ENCODE data around the gene RFX5. TPM values are rescaled to one million over a fixed set of nuclear protein-coding genes. Genes with fewer than 3 reads are reported as not detected.

The RFX5 gene
- total RNA-seq, 4 donors from 2014 or later, result 36.0 to 69.9 (median 58.4) TPM

- no peak for DNase-seq
Measured at GRCh38 chr1:151309811-151310323, 37.2 kb downstream of the RFX5 start.

GRCh38 chr1:151294742-151295462 lies 52.1 kb downstream of the RFX5 start:
- peaks cover 86 to 94% of the 10 kb centered on the region in 2 donors for H3K36me3 ChIP-seq
- peaks cover 0 to 3% of the 10 kb centered on the region in 2 donors for H3K4me1 ChIP-seq
- no peak for DNase-seq
- H3K4me3 ChIP-seq (replicated peaks in 1 of 3), result no peak overlapping the region
- H3K9me3 ChIP-seq, result no peaks in the 10 kb centered on the region
- no peaks in the 10 kb centered on the region for H3K27me3 ChIP-seq
- intact Hi-C loops (cut with DNase I), result no loop called here
- WGBS, 2 donors, result 86 to 91% methylated on average over 2 of the region's 2 CpGs
- no peak for TF ChIP-seq POLR2A (IDR thresholded peaks at IDR 0.05)
- TF ChIP-seq CTCF (IDR thresholded peaks at IDR 0.05), result no peak
- H3K27ac ChIP-seq, result no peak overlapping the region

More at GRCh38 chr1:151309811-151310323, 37.2 kb downstream of the RFX5 start:
- Histone ChIP-seq H3K4me1 (peaks cover 15 to 28% of the 10 kb centered on the region in 2 donors), H3K27me3 (no peaks in the 10 kb centered on the region), H3K4me3 (replicated peaks in 1 of 3) (no peak overlapping the region), H3K36me3 (peaks cover 38 to 54% of the 10 kb centered on the region in 2 donors), H3K27ac (peak overlapping the region in 2 of 3 donors; percentile 26 to 59), H3K9me3 (no peaks in the 10 kb centered on the region)
- TF ChIP-seq CTCF (IDR thresholded peaks at IDR 0.05) (no peak), POLR2A (IDR thresholded peaks at IDR 0.05) (no peak)
- intact Hi-C loops (cut with DNase I), result no loop called here
- 71 to 77% methylated on average over 7 of the region's 7 CpGs for whole genome bisulfite sequencing, 2 donors

- no peak for DNase-seq
- H3K27me3 ChIP-seq, result no peaks in the 10 kb centered on the region
- intact Hi-C loops (cut with DNase I), result no loop called here
- no peaks in the 10 kb centered on the region for H3K9me3 ChIP-seq
- WGBS, 2 donors, result 80 to 81% methylated on average over 6 of the region's 6 CpGs
- no peak overlapping the region for H3K27ac ChIP-seq
- H3K4me3 ChIP-seq (replicated peaks in 1 of 3), result no peak overlapping the region
- peaks cover 0 to 3% of the 10 kb centered on the region in 2 donors for H3K4me1 ChIP-seq
- TF ChIP-seq POLR2A (IDR thresholded peaks at IDR 0.05) (no peak), CTCF (IDR thresholded peaks at IDR 0.05) (no peak)
- peaks cover 86 to 94% of the 10 kb centered on the region in 2 donors for H3K36me3 ChIP-seq
Measured at GRCh38 chr1:151293093-151293492, 54.0 kb downstream of the RFX5 start.

GRCh38 chr1:151292207-151293030 lies 54.6 kb downstream of the RFX5 start:
- Histone ChIP-seq H3K36me3 (peaks cover 85 to 94% of the 10 kb centered on the region in 2 donors), H3K27ac (peak overlapping the region in 1 of 3 donors; percentile 43), H3K4me3 (replicated peaks in 1 of 3) (no peak overlapping the region), H3K4me1 (peaks cover 0 to 3% of the 10 kb centered on the region in 2 donors), H3K9me3 (no peaks in the 10 kb centered on the region), H3K27me3 (no peaks in the 10 kb centered on the region)
- TF ChIP-seq POLR2A (IDR thresholded peaks at IDR 0.05) (no peak), CTCF (IDR thresholded peaks at IDR 0.05) (no peak)
- intact Hi-C loops (cut with DNase I), result no loop called here
- 89 to 90% methylated on average over 12 to 13 of the region's 13 CpGs for WGBS, 2 donors
- DNase-seq, result no peak

All from thyroid gland (tissue), 4 donors.